Esophagus muscularis mucosa (tissue), 4 donors: ENCODE data around the gene HOXB7. TPM values are rescaled to one million over a fixed set of nuclear protein-coding genes. Genes with fewer than 3 reads are reported as not detected.

Experiments used
- DNase-seq: peaks from one replicate; pipeline ENCODE4 v3.0.0-alpha.2; 2017; ENCODE audit errors: extremely low spot score
- H3K27ac ChIP-seq, 4 donors: fragments of 200-600 bp; sonication (generic); replicated peaks in 1 of 4; 1 replicate in 3 of 4; 2 replicates in 1 of 4; pipeline ENCODE4 v1.5.1; 2016 to 2019; ENCODE audit warnings: mild to moderate bottlenecking in 1 of 4
- H3K27me3 ChIP-seq, 4 donors: fragments of 200-600 bp; sonication (generic); one replicate each; pipeline versions ENCODE4 v1.5.1 to v1.6.0; 2016 to 2019
- H3K36me3 ChIP-seq, 4 donors: fragments of 200-600 bp; sonication (generic); one replicate each; pipeline ENCODE4 v1.5.1; 2016 to 2019
- H3K4me1 ChIP-seq, 4 donors: fragments of 200-600 bp; sonication (generic); one replicate each; pipeline ENCODE4 v1.5.1; 2016 to 2019
- H3K4me3 ChIP-seq, 4 donors: fragments of 200-600 bp; sonication (generic); 1 replicate in 2 of 4; 2 replicates in 2 of 4; pipeline ENCODE4 v1.5.1; 2016 to 2019; ENCODE audit warnings: mild to moderate bottlenecking in 4 of 4, moderate library complexity in 1 of 4
- H3K9me3 ChIP-seq, 4 donors: fragments of 200-600 bp; sonication (generic); 1 replicate in 3 of 4; 2 replicates in 1 of 4; pipeline ENCODE4 v1.5.1; 2016 to 2019
- EP300 ChIP-seq: sonication (generic); formaldehyde crosslinking; IDR thresholded peaks from one replicate; pipeline ENCODE4 v1.6.1; 2017; ENCODE audit warnings: antibody characterized with exemption
- POLR2A ChIP-seq: fragments of 450-650 bp; IDR thresholded peaks from one replicate; pipeline ENCODE4 v1.6.1; 2017; ENCODE audit warnings: antibody characterized with exemption, moderate library complexity, mild to moderate bottlenecking, low read depth
- POLR2AphosphoS5 ChIP-seq, 2 donors: sonication (generic); formaldehyde crosslinking; IDR thresholded peaks; one replicate each; pipeline ENCODE4 v1.6.1; 2017; ENCODE audit warnings: antibody characterized with exemption in 2 of 2
- WGBS: methylation state at CpG from one replicate; pipeline ENCODE4 v1.1.5; 2018; 5-methylcytosine and 5-hydroxymethylcytosine counted together
- intact Hi-C: fragments of 100-400 bp; cut with DNase I; formaldehyde crosslinking; loops from one replicate; pipeline ENCODE4 v1.15.1; 2023
- total RNA-seq, 4 donors: library from RNA; depleted of rRNA; stranded (reverse); fragments of >200 nt; gene quantifications; one replicate each; pipeline versions ENCODE4 v1.1.0 to v1.2.1, GENCODE V29; 2016
- TF ChIP-seq, protein P1 (sequence below), 3 experiments: fragments of 200-600 bp in 2 of 3; fragments of 450-650 bp in 1 of 3; sonication (generic) in 2 of 3; IDR thresholded peaks; one replicate each; pipeline ENCODE4 v1.5.1; 2017 to 2019; ENCODE audit warnings: antibody characterized with exemption in 3 of 3, mild to moderate bottlenecking in 2 of 3, moderate library complexity in 1 of 3

The HOXB7 gene
- total RNA-seq: 1 to 10 TPM in 1 of 4 donors, under 1 TPM in 3; 0.52 to 1.7 (median 0.66) TPM

DNA sequence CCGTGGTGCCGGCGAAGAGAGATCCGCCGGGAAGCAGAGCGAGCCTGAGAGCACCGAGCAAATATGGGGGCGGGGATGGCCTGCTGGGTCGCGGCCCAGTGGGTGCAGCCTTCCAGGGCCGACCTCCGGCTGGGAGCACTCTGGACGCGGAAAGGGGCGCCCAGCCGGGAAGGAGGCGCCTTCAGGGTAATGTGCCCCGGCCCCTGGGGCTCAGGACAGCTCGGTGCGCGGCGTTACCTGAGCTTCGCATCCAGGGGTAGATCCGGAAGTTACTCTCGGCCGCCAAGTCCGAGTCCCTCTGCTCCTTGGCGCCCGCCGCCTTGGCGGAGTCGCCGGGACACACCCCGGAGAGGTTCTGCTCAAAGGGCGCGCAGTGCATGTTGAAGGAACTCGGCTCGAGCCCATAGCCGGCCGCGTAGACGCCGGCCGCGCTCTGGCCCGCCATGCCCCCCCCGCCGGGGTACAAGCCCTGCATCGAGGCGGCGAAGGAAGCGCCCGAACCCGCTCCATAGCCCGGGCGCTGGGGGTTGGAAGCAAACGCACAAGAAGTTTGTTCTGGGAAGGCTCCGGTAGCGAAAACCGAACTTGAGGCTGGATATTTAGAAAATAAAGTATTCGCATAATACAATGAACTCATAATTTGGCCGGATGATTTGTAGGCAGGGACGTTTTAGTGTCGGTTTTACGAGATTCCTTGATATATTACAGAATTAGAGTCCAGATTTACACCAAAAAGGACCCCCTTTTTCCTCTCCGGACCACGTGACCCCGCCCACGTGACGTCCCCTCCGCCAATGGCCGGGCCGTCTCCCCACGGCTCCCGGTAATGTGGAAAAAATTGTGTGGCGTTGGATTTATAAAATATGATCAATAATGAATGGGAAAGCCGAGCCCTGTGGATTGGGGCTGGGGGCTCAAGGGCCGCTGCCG, at the start of gene HOXB7:
Gene HOXB7, minus strand, starts transcription at position 736 of the 930 bp plus-strand sequence. Its CDS starts 99 bp downstream, at position 637.
- H3K9me3 ChIP-seq: no peaks in the 10 kb centered on the region
- H3K27me3 ChIP-seq: peaks cover 36 to 100% (median 92%) of the 10 kb centered on the region in 4 donors
- peaks cover 47 to 54% (median 52%) of the 10 kb centered on the region in 4 donors for H3K4me1 ChIP-seq
- 1% methylated on average over 66 of the region's 79 CpGs for WGBS
- peak within 1 kb of the TSS in 2 of 4 donors; percentile 16 to 20 for H3K27ac ChIP-seq
- H3K36me3 ChIP-seq: no peaks in the 10 kb centered on the region
- TF ChIP-seq POLR2AphosphoS5 (IDR thresholded peaks at IDR 0.05) (no peak), POLR2A (no peak)
- no peak for DNase-seq
- peak within 1 kb of the TSS; percentile 45 to 63 (median 50) for H3K4me3 ChIP-seq
- intact Hi-C loops: no loop called here

DNA sequence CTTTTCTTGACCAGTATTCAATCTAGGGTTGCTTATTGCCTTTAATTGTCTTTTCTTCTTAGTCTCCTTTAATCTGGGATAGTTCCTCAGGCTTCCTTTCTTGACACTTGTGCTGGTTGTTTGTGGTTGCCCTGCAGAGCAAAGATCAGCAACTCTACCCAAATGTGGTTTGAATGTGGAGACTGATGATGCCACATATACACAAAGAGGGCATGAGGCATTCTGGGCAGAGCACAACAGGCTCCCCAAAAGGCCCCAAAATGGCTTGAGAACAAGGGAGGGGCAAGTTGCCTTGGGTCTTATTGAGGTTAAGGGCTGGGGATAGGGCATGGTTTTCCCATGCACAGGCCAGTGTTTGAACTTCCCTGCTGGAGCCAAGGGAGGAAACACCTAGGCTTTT, 45.1 kb upstream of the HOXB7 start:
- Histone ChIP-seq H3K27ac (no peak overlapping the region), H3K27me3 (peaks cover 0 to 39% (median 3%) of the 10 kb centered on the region in 4 donors), H3K4me3 (no peak overlapping the region), H3K36me3 (no peaks in the 10 kb centered on the region), H3K4me1 (no peaks in the 10 kb centered on the region), H3K9me3 (no peaks in the 10 kb centered on the region)
- TF ChIP-seq EP300 (no peak), POLR2AphosphoS5 (IDR thresholded peaks at IDR 0.05) (no peak), POLR2A (no peak)
- TF ChIP-seq, protein P1, sequence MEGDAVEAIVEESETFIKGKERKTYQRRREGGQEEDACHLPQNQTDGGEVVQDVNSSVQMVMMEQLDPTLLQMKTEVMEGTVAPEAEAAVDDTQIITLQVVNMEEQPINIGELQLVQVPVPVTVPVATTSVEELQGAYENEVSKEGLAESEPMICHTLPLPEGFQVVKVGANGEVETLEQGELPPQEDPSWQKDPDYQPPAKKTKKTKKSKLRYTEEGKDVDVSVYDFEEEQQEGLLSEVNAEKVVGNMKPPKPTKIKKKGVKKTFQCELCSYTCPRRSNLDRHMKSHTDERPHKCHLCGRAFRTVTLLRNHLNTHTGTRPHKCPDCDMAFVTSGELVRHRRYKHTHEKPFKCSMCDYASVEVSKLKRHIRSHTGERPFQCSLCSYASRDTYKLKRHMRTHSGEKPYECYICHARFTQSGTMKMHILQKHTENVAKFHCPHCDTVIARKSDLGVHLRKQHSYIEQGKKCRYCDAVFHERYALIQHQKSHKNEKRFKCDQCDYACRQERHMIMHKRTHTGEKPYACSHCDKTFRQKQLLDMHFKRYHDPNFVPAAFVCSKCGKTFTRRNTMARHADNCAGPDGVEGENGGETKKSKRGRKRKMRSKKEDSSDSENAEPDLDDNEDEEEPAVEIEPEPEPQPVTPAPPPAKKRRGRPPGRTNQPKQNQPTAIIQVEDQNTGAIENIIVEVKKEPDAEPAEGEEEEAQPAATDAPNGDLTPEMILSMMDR (IDR thresholded peaks at IDR 0.05): no peak
- intact Hi-C loops: no loop called here
- no peak for DNase-seq

DNA sequence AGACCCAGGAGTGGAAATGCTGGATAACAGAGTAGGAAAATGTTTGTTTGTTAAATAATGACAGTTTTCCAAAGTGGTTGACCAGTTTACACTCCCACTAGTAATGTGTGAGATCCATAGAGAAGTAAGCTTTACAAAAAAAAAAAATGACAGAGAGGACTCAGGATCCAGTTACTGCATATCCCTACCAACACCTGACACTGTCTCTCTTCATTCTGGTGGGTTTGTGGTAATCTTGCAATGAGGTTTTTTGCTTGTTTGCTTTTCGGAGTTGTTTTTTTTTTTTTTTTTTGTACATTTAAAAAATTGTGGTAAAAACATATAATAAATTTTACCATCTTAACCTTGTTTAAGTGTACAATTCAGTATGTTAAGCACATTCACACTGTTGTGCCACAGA, 38.9 kb upstream of the HOXB7 start:
- H3K27me3 ChIP-seq: peaks cover 0 to 88% (median 36%) of the 10 kb centered on the region in 4 donors
- no peaks in the 10 kb centered on the region for H3K36me3 ChIP-seq
- DNase-seq: no peak
- TF ChIP-seq EP300 (no peak), POLR2A (no peak), POLR2AphosphoS5 (IDR thresholded peaks at IDR 0.05) (no peak)
- TF ChIP-seq, protein P1 (IDR thresholded peaks at IDR 0.05): no peak
- no peak overlapping the region for H3K27ac ChIP-seq
- H3K4me3 ChIP-seq: no peak overlapping the region
- no peaks in the 10 kb centered on the region for H3K9me3 ChIP-seq
- H3K4me1 ChIP-seq: peaks cover 11 to 21% (median 19%) of the 10 kb centered on the region in 4 donors
- WGBS: 70% methylated on average over 1 of the region's 1 CpG
- intact Hi-C loops: no loop called here

DNA sequence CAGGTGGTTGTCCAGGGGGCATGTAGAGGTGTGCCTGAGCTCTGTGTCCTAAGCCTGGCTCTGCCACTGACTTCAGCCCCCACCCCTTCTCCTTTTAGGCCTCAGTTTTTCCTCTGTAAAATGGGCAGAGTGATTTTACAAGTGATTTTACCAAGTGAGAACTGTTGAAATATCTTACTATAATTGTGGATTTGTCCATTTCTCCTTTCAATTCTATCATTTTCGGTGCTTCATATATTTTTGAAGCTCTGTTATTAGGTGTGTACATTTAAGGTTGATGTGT, 37.1 kb upstream of the HOXB7 start:
- Histone ChIP-seq H3K27me3 (peaks cover 0 to 97% (median 50%) of the 10 kb centered on the region in 4 donors), H3K4me3 (peak overlapping the region in 2 of 4 donors; percentile 47 to 49), H3K27ac (no peak overlapping the region), H3K36me3 (no peaks in the 10 kb centered on the region), H3K9me3 (no peaks in the 10 kb centered on the region), H3K4me1 (peaks cover 11 to 21% (median 19%) of the 10 kb centered on the region in 4 donors)
- intact Hi-C loops: no loop called here
- TF ChIP-seq, protein P1 (IDR thresholded peaks at IDR 0.05): no peak
- TF ChIP-seq POLR2A (no peak), POLR2AphosphoS5 (IDR thresholded peaks at IDR 0.05) (no peak), EP300 (no peak)
- 59% methylated on average over 1 of the region's 1 CpG for WGBS
- no peak for DNase-seq

DNA sequence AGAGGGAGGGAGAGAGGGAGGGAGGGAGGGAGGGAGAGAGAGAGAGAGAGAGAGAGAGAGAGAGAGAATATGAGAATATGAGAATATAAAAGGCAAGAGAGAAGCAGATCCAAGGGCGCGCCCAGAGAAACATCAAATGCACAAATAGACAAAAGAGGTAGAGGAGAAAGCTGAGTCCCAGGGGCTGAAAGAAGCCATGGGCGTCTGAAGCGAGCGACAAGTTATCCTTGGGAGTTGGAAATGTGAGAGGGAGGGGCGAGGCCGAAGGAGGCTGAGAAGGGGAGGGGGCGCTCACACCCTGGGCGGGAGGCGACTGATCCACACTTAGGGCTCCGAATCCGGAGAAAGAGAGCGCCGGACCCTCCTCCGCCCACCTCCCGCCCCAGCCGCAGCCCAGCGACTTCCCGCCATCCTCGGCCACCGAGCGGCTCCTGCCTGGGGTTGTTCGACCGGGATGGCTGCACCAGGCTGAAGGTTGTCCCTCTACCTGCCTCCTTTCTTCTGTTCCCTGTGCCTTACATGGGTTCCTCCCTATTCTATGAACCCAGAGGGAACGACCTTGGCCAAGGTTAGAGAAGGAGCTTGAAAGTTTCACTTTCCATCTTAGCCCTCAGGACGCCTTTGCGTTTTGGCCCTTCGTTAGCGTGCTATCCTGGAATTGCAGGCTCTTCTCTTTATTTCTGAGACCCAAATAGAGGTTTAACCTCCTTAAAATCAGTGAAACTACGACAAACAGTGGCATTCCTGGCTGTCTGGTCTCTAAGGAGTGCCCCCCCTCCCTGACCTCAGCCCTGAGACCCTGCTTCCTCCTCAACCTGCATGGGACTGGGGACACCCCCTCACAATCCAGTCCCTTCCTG, 36.5 kb upstream of the HOXB7 start:
- DNase-seq: no peak
- Histone ChIP-seq H3K4me1 (peaks cover 11 to 21% (median 19%) of the 10 kb centered on the region in 4 donors), H3K36me3 (no peaks in the 10 kb centered on the region), H3K9me3 (no peaks in the 10 kb centered on the region), H3K27ac (no peak overlapping the region), H3K4me3 (peak overlapping the region; percentile 46 to 58 (median 48)), H3K27me3 (peaks cover 2 to 99% (median 55%) of the 10 kb centered on the region in 4 donors)
- WGBS: 2% methylated on average over 30 of the region's 30 CpGs
- TF ChIP-seq, protein P1 (IDR thresholded peaks at IDR 0.05): no peak
- no peak for TF ChIP-seq POLR2AphosphoS5 (IDR thresholded peaks at IDR 0.05)
- intact Hi-C loops: no loop called here
